Measurements from ENCODE around the gene ITPR2. TPM values are rescaled to one million over a fixed set of nuclear protein-coding genes. Genes with fewer than 3 reads are reported as not detected.

ITPR2 gene
- total RNA-seq, 1 experiment from 2014 or later, result 14.3 TPM

DNA sequence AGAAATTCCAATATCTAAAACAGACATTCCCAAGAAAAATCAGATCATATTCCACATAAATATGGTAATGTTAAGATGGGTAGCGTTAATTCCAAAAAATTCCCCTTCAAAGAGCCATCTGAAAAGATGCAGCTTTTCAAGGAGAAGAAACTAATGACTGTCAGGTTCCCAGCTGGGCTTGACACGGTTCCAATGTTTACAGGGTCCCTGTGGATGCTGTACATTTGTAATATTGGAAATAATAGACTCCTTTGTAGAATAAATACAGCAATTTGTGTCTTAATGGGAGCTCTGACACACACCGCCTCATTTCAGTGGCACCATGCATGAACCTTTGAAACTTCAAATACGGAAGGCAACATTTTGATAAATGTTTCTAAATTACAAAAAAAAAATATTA, 140.6 kb downstream of the ITPR2 start:
- H3K4me1 Mint-ChIP-seq (ENCODE audit: insufficient read depth, unreplicated experiment), result peaks cover 41% of the 10 kb centered on the region
- peaks cover 6% of the 10 kb centered on the region for H3K36me3 Mint-ChIP-seq (ENCODE audit: insufficient read depth, unreplicated experiment)
- CTCF ChIA-PET, result interaction anchor here (0.7 to 1.9 kb wide), 7 partner anchors 9 to 601 kb away, joined by 3 to 8 read pairs (median 4); no protein-coding TSS in a partner anchor
- H3K27me3 Mint-ChIP-seq (ENCODE audit: insufficient read depth, unreplicated experiment), result no peaks in the 10 kb centered on the region
- intact Hi-C loops (cut with micrococcal nuclease), result no loop called here
- no peak overlapping the region for H3K4me3 Mint-ChIP-seq (ENCODE audit: unreplicated experiment)
- POLR2A ChIA-PET, result interaction anchor here (0.6 to 2.7 kb wide), 7 partner anchors 9 to 571 kb away, joined by 3 to 11 read pairs (median 3); partner anchors contain the start of gene ITPR2
- no peaks in the 10 kb centered on the region for H3K9me3 Mint-ChIP-seq (ENCODE audit: unreplicated experiment)
- no TSS peak for BruUV-seq (replicated peaks)
- DNase-seq (ENCODE audit: unreplicated experiment), result no peak
- TF ChIP-seq, protein P1, sequence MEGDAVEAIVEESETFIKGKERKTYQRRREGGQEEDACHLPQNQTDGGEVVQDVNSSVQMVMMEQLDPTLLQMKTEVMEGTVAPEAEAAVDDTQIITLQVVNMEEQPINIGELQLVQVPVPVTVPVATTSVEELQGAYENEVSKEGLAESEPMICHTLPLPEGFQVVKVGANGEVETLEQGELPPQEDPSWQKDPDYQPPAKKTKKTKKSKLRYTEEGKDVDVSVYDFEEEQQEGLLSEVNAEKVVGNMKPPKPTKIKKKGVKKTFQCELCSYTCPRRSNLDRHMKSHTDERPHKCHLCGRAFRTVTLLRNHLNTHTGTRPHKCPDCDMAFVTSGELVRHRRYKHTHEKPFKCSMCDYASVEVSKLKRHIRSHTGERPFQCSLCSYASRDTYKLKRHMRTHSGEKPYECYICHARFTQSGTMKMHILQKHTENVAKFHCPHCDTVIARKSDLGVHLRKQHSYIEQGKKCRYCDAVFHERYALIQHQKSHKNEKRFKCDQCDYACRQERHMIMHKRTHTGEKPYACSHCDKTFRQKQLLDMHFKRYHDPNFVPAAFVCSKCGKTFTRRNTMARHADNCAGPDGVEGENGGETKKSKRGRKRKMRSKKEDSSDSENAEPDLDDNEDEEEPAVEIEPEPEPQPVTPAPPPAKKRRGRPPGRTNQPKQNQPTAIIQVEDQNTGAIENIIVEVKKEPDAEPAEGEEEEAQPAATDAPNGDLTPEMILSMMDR (IDR thresholded peaks at IDR 0.05; ENCODE audit: unreplicated experiment), result no peak
- no peak overlapping the region for H3K27ac Mint-ChIP-seq (ENCODE audit: low read depth, unreplicated experiment)

DNA sequence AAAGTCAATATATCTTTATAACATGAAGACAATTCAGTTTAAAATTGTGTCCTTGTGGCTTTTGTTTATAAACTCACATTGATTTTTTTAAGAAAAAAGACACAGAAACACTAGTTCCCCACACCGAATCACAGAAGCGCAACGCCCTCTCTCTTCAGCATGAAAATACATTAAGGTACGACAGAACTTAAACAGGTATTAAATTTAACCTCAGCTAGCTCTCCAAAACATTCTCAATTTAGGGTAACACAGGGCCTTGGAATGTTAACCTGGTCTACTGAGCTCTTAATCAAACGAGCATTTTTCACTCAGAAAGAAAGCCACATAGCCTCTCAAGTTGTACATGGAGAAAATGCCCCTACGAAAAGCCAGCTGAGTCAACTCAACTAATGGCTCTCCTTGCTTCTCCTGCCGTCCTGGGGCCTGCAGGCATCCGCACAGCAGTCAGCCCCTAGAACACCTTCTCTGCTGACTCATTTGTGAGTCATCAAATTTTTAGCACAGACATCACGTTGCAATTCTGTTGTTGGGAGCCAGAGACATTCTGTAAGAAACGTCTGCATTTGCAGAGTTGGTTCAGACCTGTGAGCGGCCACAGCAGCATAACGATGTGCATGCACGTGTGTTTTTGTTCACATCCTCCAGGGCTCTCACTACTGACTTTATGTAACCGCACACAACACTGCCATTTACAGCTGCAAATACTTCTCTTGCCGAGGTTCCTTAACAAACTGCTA, 141.6 kb downstream of the ITPR2 start:
- no TSS peak for BruUV-seq (replicated peaks)
- POLR2A ChIA-PET, result interaction anchor here (0.7 to 2.7 kb wide), 10 partner anchors 10 to 568 kb away, joined by 3 to 11 read pairs (median 4); partner anchors contain the start of gene ITPR2
- intact Hi-C loops (cut with micrococcal nuclease), result no loop called here
- Mint-ChIP-seq H3K27me3 (ENCODE audit: insufficient read depth, unreplicated experiment) (no peaks in the 10 kb centered on the region), H3K27ac (ENCODE audit: low read depth, unreplicated experiment) (peak overlapping the region; percentile 91), H3K4me1 (ENCODE audit: insufficient read depth, unreplicated experiment) (peaks cover 31% of the 10 kb centered on the region), H3K9me3 (ENCODE audit: unreplicated experiment) (no peaks in the 10 kb centered on the region), H3K4me3 (ENCODE audit: unreplicated experiment) (peak overlapping the region; percentile 47), H3K36me3 (ENCODE audit: insufficient read depth, unreplicated experiment) (peaks cover 6% of the 10 kb centered on the region)
- TF ChIP-seq, protein P1 (IDR thresholded peaks at IDR 0.05; ENCODE audit: unreplicated experiment), result no peak
- peak; percentile 96 for DNase-seq (ENCODE audit: unreplicated experiment)
- CTCF ChIA-PET, result interaction anchor here (0.7 to 1.9 kb wide), 3 partner anchors 28 to 572 kb away, joined by 4 to 8 read pairs (median 4); no protein-coding TSS in a partner anchor

DNA sequence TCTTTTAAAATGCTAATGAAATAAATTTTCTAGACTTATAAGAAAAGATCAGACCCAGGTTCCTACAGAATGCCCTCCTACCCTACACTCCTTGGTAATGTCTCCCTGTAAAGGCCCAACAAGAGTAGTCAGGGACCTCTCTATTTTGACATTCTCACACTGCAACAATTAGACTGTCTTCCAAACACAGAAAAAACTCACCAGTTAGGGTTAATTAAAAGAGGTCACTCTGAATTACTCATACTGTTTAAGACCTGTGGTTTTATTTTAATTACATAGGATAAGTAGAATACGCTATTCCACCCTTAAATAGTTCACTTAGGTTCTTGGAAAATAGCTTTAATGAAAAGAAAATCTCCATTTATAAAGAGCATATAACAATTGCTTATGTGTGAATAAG, 142.4 kb downstream of the ITPR2 start:
- peak overlapping the region; percentile 91 for H3K27ac Mint-ChIP-seq (ENCODE audit: low read depth, unreplicated experiment)

DNA sequence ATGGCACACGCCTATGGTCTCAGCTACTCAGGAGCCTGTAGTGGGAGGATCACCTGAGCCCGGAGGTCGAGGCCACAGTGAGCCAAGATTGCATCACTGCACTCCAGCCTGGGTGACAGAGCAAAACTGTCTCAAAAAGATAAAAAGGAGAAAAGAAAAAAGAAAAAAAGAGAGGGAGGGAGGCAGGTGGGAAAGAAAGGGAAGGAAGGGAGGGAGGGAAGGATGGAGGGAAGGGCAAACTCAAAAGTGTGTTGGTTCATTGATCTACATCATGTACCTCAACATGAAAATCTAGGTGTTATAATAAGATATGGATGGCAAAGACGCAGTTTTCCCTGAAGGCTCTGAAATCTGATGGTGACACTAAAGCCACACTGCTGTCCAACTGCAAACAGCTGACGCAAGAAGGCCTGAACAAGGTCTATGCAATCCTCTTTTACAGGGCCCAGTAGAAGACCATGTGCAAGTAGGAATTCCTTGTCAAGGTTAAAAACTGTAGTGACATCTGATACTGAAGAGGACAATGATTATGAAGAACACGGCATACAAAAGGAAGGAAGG, 143.6 kb downstream of the ITPR2 start:
- Mint-ChIP-seq H3K27ac (ENCODE audit: low read depth, unreplicated experiment) (no peak overlapping the region), H3K36me3 (ENCODE audit: insufficient read depth, unreplicated experiment) (no peaks in the 10 kb centered on the region), H3K4me1 (ENCODE audit: insufficient read depth, unreplicated experiment) (peaks cover 27% of the 10 kb centered on the region), H3K4me3 (ENCODE audit: unreplicated experiment) (no peak overlapping the region), H3K9me3 (ENCODE audit: unreplicated experiment) (no peaks in the 10 kb centered on the region), H3K27me3 (ENCODE audit: insufficient read depth, unreplicated experiment) (no peaks in the 10 kb centered on the region)
- TF ChIP-seq, protein P1 (IDR thresholded peaks at IDR 0.05; ENCODE audit: unreplicated experiment), result no peak
- BruUV-seq (replicated peaks), result no TSS peak
- no peak for DNase-seq (ENCODE audit: unreplicated experiment)
- intact Hi-C loops (cut with micrococcal nuclease), result no loop called here
- ChIA-PET CTCF (no interaction called here), POLR2A (interaction anchor here (0.6 kb wide), 1 partner anchor 637 kb away, joined by 3 read pairs; no protein-coding TSS in a partner anchor)

More for the DNA sequence above, 142.4 kb downstream of the ITPR2 start:
- Mint-ChIP-seq H3K4me1 (ENCODE audit: insufficient read depth, unreplicated experiment) (peaks cover 27% of the 10 kb centered on the region), H3K36me3 (ENCODE audit: insufficient read depth, unreplicated experiment) (peaks cover 6% of the 10 kb centered on the region), H3K4me3 (ENCODE audit: unreplicated experiment) (no peak overlapping the region), H3K27me3 (ENCODE audit: insufficient read depth, unreplicated experiment) (no peaks in the 10 kb centered on the region), H3K9me3 (ENCODE audit: unreplicated experiment) (no peaks in the 10 kb centered on the region)
- no peak for DNase-seq (ENCODE audit: unreplicated experiment)
- POLR2A ChIA-PET, result interaction anchor here (0.6 to 2.7 kb wide), 6 partner anchors 10 to 425 kb away, joined by 3 to 10 read pairs (median 4); no protein-coding TSS in a partner anchor
- CTCF ChIA-PET, result no interaction called here
- intact Hi-C loops (cut with micrococcal nuclease), result no loop called here
- TF ChIP-seq, protein P1 (IDR thresholded peaks at IDR 0.05; ENCODE audit: unreplicated experiment), result no peak
- BruUV-seq (replicated peaks), result no TSS peak
